ENCODE data around the gene NUDT5. TPM values are rescaled to one million over a fixed set of nuclear protein-coding genes. Genes with fewer than 3 reads are reported as not detected.

NUDT5 gene
- total and polyA plus RNA-seq, 2 of the 8 experiments (the other 6 are each of a cell fraction or from before 2014, with no cell fraction given): 130 to 134 TPM

- TF ChIP-seq, protein P1, sequence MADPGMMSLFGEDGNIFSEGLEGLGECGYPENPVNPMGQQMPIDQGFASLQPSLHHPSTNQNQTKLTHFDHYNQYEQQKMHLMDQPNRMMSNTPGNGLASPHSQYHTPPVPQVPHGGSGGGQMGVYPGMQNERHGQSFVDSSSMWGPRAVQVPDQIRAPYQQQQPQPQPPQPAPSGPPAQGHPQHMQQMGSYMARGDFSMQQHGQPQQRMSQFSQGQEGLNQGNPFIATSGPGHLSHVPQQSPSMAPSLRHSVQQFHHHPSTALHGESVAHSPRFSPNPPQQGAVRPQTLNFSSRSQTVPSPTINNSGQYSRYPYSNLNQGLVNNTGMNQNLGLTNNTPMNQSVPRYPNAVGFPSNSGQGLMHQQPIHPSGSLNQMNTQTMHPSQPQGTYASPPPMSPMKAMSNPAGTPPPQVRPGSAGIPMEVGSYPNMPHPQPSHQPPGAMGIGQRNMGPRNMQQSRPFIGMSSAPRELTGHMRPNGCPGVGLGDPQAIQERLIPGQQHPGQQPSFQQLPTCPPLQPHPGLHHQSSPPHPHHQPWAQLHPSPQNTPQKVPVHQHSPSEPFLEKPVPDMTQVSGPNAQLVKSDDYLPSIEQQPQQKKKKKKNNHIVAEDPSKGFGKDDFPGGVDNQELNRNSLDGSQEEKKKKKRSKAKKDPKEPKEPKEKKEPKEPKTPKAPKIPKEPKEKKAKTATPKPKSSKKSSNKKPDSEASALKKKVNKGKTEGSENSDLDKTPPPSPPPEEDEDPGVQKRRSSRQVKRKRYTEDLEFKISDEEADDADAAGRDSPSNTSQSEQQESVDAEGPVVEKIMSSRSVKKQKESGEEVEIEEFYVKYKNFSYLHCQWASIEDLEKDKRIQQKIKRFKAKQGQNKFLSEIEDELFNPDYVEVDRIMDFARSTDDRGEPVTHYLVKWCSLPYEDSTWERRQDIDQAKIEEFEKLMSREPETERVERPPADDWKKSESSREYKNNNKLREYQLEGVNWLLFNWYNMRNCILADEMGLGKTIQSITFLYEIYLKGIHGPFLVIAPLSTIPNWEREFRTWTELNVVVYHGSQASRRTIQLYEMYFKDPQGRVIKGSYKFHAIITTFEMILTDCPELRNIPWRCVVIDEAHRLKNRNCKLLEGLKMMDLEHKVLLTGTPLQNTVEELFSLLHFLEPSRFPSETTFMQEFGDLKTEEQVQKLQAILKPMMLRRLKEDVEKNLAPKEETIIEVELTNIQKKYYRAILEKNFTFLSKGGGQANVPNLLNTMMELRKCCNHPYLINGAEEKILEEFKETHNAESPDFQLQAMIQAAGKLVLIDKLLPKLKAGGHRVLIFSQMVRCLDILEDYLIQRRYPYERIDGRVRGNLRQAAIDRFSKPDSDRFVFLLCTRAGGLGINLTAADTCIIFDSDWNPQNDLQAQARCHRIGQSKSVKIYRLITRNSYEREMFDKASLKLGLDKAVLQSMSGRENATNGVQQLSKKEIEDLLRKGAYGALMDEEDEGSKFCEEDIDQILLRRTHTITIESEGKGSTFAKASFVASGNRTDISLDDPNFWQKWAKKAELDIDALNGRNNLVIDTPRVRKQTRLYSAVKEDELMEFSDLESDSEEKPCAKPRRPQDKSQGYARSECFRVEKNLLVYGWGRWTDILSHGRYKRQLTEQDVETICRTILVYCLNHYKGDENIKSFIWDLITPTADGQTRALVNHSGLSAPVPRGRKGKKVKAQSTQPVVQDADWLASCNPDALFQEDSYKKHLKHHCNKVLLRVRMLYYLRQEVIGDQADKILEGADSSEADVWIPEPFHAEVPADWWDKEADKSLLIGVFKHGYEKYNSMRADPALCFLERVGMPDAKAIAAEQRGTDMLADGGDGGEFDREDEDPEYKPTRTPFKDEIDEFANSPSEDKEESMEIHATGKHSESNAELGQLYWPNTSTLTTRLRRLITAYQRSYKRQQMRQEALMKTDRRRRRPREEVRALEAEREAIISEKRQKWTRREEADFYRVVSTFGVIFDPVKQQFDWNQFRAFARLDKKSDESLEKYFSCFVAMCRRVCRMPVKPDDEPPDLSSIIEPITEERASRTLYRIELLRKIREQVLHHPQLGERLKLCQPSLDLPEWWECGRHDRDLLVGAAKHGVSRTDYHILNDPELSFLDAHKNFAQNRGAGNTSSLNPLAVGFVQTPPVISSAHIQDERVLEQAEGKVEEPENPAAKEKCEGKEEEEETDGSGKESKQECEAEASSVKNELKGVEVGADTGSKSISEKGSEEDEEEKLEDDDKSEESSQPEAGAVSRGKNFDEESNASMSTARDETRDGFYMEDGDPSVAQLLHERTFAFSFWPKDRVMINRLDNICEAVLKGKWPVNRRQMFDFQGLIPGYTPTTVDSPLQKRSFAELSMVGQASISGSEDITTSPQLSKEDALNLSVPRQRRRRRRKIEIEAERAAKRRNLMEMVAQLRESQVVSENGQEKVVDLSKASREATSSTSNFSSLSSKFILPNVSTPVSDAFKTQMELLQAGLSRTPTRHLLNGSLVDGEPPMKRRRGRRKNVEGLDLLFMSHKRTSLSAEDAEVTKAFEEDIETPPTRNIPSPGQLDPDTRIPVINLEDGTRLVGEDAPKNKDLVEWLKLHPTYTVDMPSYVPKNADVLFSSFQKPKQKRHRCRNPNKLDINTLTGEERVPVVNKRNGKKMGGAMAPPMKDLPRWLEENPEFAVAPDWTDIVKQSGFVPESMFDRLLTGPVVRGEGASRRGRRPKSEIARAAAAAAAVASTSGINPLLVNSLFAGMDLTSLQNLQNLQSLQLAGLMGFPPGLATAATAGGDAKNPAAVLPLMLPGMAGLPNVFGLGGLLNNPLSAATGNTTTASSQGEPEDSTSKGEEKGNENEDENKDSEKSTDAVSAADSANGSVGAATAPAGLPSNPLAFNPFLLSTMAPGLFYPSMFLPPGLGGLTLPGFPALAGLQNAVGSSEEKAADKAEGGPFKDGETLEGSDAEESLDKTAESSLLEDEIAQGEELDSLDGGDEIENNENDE (IDR thresholded peaks at IDR 0.05; ENCODE audit: insufficient replicate concordance, low read length): no peak
- no peak for TF ChIP-seq MAFK (IDR thresholded peaks at IDR 0.05; ENCODE audit: low read depth, low read length)
- TF ChIP-seq BCL11A (IDR thresholded peaks at IDR 0.05; ENCODE audit: low read depth in 2 of 2, low read length in 2 of 2): no peak
- TF ChIP-seq POLR2AphosphoS5 (IDR thresholded peaks at IDR 0.05; ENCODE audit: low read depth, low read length): no peak
- TF ChIP-seq FOSL1 (IDR thresholded peaks at IDR 0.05; ENCODE audit: insufficient read depth, low read depth, low read length): no peak
- no peak for TF ChIP-seq TCF12 (IDR thresholded peaks at IDR 0.05; ENCODE audit: low read depth, low read length)
- TF ChIP-seq EP300 (IDR thresholded peaks at IDR 0.05; ENCODE audit: borderline replicate concordance in 1 of 2, low read depth in 2 of 2, low read length in 2 of 2): no peak
- TF ChIP-seq CREB1 (IDR thresholded peaks at IDR 0.05): no peak
- TF ChIP-seq, protein P2, sequence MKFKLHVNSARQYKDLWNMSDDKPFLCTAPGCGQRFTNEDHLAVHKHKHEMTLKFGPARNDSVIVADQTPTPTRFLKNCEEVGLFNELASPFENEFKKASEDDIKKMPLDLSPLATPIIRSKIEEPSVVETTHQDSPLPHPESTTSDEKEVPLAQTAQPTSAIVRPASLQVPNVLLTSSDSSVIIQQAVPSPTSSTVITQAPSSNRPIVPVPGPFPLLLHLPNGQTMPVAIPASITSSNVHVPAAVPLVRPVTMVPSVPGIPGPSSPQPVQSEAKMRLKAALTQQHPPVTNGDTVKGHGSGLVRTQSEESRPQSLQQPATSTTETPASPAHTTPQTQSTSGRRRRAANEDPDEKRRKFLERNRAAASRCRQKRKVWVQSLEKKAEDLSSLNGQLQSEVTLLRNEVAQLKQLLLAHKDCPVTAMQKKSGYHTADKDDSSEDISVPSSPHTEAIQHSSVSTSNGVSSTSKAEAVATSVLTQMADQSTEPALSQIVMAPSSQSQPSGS (IDR thresholded peaks at IDR 0.05; ENCODE audit: low read length): no peak
- TF ChIP-seq HDAC2 (IDR thresholded peaks at IDR 0.05; ENCODE audit: borderline replicate concordance in 1 of 2, low read depth in 2 of 2, low read length in 2 of 2): no peak
Measured at GRCh38 chr10:12154516-12154915, 41.2 kb downstream of the NUDT5 start (continued).

Data from H1 (cell line).